NK-92 (cell line): ENCODE results near the gene EME1.
"Not testable (repeated sequence)": the region's sequence is repeated elsewhere in the genome, so short reads cannot be mapped to it uniquely, and the experiment has no call there.

Experiments used
- DNase-seq: peaks from one replicate; lab custom pipeline; 2025; ENCODE audit not compliant: unreplicated experiment; lab: John Stamatoyannopoulos, UW

EME1 gene, protein sequence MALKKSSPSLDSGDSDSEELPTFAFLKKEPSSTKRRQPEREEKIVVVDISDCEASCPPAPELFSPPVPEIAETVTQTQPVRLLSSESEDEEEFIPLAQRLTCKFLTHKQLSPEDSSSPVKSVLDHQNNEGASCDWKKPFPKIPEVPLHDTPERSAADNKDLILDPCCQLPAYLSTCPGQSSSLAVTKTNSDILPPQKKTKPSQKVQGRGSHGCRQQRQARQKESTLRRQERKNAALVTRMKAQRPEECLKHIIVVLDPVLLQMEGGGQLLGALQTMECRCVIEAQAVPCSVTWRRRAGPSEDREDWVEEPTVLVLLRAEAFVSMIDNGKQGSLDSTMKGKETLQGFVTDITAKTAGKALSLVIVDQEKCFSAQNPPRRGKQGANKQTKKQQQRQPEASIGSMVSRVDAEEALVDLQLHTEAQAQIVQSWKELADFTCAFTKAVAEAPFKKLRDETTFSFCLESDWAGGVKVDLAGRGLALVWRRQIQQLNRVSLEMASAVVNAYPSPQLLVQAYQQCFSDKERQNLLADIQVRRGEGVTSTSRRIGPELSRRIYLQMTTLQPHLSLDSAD

DNA sequence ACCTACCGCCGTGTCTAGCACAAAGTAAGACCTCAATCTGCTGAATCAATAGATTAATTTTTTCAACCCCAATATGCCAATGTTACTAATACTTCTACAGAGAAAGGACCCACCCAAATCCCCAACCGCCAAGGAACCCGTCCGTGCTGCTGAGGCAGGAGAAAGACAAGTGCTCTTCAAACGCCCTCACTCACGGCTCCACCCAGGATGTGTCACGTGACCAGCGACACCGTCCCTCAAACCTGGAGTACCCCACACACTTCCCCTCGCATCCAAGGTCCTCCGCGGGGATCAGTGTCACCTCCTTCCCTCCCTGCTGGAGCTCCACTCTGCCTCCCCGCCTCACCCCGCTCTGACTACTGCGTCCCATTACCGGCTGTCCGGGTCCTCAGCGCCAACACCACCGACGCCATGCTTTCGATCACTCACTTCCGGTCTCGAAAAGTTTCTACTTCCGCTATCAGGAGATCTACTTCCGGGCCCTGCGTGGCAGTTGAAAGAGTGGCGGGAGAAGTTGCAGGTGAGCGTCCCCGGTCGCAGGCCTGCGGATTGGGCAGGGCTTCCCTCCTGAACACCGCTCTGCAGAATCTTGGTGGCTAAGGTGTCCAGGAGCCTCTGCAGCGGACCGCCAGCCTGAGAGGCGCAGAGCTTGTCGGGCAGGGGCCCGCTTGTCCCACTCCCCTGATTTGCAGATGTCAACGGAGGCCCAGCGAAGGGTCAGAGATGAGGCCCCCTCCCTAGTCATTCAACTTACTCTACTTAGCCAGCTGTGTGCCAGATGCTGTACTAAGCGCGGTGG lies at the start of gene EME1, which contains the start of gene MRPL27:
Gene EME1 (plus strand): TSS at position 472 of the 799 bp plus-strand sequence. CDS start 1,980 bp downstream, outside the sequence.
Gene MRPL27 (minus strand): TSS at position 427 of the 799 bp plus-strand sequence. CDS start 14 bp downstream, at position 413.
- no peak for DNase-seq

DNA sequence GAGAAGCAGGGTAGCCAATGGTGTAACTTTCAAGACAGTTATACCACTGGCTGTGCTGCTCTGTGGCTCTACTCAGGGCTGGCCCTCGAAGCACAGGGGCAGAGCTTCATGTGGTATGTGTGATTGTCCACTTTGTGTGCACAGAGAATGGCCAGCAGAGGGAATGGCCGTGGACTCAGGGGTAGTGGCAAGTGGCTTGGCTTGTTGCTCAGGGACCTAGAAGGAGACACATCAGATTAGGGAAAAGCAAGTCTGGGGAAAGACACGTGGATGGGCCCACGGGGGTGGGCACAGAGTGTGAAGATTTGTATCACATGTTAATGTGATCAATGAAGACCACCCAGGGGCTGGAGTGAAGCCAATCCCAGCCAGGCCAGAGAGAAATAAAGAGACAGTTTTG lies 47.1 kb upstream of the EME1 start:
- DNase-seq, result no peak

DNA sequence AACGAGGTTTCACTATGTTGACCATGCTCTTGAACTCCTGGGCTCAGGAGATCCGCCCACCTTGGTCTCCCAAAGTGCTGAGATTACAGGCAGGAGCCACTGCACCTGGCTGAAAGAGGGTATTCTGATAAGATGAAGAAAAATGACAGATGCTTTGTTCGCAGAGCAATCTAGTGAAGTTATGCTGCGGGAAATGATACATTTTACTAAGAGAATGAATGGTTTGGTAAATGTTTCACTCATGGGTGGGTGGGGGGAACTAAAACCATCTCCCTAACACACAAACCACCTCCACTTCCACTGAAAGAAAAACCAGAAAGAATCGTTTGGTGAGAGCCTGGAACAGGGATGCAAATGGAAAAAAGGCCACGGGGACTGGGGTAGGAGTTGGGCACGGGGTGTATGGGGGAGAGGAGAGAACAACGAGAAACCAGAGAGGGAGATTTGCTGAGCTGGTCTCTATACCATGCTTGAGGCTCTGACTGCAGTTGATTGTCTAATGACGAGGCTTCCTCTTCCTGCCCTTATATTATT lies 46.1 kb upstream of the EME1 start:
- no peak for DNase-seq

- no peak for DNase-seq
Observed at GRCh38 chr17:50328363-50329325, 44.4 kb upstream of the EME1 start.

DNA sequence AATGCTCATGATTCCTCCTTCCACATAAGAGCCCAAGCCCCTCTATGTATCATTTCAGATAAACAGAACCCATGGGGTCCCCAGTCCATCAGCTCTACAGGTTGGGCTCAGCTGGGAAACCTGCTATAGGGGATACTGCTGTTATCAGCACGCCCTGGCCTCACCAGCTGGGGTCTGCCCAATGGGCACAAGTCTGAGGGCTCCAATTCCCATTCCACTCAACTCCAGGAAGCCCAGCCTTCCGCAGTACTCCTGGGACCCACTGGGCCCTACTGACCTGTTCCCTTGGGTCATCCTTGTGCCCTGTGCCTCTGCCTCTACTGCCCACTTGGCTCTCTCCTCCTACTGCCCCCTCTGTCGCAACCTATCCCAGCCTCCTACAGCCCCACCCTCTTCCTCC lies 43.3 kb upstream of the EME1 start:
- no peak for DNase-seq

- no peak for DNase-seq
Observed at GRCh38 chr17:50330151-50330775, 42.8 kb upstream of the EME1 start.

DNA sequence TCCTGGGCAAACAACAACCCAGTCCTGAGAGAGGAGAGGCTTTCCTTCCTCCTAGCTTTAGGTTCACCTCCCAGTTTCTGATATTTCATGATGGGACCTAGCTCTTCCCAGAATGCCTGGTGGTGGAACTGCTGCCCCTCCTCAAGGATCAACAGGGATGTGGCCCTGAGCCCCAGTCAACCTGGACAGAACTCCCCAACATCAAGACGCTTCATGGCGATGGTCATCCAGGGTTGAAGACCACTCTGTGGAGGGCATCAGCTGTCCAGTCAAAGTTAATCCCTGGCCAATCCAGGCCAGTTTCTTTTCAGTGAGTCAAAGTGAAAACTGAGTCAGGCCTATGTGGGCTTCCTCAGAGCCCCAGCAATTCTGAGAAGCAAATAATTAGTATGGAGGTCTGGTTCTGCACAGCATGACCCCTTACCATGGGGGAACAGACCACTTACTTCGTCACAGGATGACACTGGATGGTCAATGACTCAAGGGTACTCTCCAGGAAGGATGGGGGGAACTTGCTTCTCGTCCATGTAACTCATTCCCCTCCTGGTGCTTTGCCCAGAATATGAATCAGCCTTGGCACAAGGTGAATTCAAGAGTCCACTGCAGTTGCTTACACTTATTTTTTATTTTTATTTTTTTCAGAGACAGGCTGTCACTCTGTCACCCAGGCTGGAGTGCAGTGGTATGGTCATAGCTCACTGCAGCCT lies 41.8 kb upstream of the EME1 start:
- no peak for DNase-seq

DNA sequence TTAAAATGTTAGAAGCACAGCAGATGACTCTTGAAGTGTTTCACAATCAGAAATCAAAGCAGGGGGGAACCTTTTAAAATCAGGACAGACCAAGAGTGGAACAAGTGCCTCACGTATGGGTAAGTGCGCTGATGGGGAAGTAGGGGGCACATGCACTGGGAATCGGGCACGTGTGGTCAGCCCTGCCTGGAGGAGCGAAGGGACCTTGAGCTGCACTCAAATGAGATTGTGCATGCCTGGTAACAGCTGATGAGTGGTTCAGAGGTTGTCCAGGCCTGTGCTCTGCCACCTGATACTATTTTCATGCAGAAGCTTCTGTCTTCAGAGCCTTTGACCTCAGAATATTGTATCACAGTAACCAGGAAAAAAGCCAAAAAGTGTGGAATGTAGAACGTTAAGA lies 40.8 kb upstream of the EME1 start:
- no peak for DNase-seq

GRCh38 chr17:50333291-50334057 lies 39.6 kb upstream of the EME1 start:
- DNase-seq, result not testable (repeated sequence)

- DNase-seq, result no peak
Observed at GRCh38 chr17:50337956-50338355, 35.1 kb upstream of the EME1 start.

DNA sequence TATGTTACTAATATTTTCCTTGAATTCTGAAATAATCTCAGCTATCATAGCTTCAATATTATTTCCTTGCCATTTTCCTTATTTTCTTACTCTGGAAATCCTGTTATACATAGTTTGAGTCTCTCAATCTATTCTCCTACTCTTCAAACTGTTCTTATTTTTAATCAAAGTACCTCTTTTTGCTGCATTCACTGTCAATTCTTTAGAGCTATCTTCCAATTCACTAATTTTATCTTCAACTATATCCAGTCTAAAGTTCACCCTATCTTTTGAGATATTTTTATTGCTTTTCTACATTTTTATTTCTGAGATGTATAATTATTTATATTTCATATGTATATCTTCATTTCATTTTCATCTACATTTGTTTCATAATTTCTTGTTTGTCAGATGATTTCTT lies 34.4 kb upstream of the EME1 start:
- DNase-seq, result no peak

GRCh38 chr17:50339381-50339780 lies 33.6 kb upstream of the EME1 start:
- no peak for DNase-seq

- no peak for DNase-seq
Observed at GRCh38 chr17:50344731-50345365, 28.2 kb upstream of the EME1 start.

DNA sequence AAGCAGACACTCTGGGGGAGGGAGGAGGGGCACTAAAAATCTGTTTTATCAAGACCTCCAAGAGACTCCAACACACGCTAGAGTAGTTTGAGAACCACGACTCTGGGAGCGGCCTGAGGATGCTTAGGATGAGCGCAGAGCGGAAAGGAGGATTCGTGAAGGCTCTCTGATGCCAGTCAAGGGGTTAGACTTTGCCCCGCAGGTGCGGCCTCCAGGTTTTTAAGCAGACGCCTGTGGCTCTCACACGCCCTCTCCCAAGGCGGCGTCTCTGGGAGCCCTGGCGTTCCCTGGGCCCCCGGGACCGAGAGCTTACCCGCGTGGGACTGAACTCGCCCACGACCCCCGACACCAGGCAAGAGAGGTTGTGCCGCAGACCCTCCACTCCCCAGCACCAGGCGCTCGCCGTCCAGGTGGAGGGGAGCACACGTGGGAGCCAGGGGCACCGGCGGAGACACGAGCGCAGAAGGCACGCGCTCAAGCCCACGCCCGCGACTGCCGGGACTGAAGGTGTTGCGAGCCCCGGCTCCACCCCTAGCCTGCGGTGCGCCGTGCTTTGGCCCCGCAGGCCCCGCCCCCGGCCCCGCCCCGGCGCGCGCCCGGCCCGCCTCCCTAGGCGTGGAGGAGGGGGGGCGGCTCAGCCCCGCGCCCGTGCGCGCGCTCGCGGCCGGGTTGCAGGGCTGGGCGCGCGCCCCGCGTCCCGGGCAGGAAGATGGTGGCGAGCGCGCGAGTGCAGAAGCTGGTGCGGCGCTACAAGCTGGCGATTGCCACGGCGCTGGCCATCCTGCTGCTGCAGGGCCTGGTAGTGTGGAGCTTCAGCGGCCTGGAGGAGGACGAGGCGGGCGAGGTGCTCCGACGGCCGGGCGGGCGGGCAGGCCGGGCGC lies 27.4 kb upstream of the EME1 start, which contains the start of gene XYLT2:
Gene XYLT2 (plus strand): TSS at position 695 of the 881 bp plus-strand sequence. CDS start 15 bp downstream, at position 710.
- peak; percentile 50 for DNase-seq

DNA sequence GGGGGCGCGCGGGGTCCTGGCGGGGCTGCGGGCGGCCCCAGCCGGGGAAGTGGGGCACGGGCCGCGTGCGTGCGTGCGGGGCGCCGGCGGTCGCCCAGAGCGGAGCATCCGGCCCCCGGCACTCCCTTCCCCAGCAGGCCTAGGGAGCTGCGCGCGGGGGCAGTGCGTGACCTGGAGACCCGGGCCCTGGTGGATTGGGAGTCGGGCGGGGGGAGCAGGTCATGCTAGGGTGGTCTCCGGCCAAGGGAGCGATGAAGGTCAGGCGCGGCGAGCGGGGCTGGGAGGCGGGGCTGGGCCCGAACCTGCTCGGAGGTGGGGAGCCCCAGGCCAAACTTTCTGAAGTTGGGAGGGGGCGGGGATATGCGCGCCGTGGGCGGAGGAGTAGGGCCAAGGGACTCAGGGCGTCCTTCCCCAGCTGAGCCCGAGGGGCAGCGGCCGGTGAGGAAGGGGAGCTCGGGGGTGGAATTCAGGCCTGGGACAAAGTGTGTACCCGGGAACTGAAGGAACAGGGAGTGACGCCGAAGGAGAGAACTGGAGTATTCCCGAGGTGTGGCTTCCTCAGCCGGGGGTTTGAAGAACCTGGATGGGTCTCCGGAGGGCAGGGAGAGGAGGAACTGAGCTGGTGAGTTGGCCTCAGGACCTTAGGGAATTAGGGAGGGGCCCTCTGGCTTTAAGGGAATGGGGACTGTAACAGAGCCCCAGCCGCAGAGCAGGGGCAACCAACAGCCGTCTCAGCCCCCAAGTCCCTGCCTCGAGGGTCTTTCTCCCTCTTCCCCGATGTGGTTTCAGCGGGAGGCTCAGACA lies 26.5 kb upstream of the EME1 start:
- no peak for DNase-seq
